ENCODE results near the gene COA7.
A peak's percentile ranks its signal among the peaks of the same experiment; 100 is the strongest.

COA7 gene

GRCh38 chr1:52683367-52683940 is 14.7 kb downstream of the COA7 start:
- H3K9ac ChIP-seq (ENCODE audit: low read length), result no peak overlapping the region
- no peak overlapping the region for H3K4me2 ChIP-seq (ENCODE audit: low read depth, low read length)
- peaks cover 3% of the 10 kb centered on the region; the same call in 1 of the 2 replicates for H3K79me2 ChIP-seq (ENCODE audit: low read length)
- no peaks in the 10 kb centered on the region for H3K27me3 ChIP-seq (replicated peaks; ENCODE audit: insufficient read depth, low read length)
- no peaks in the 10 kb centered on the region for H4K20me1 ChIP-seq (ENCODE audit: insufficient read depth, low read length)
- H3K9me2 ChIP-seq (replicated peaks; ENCODE audit: insufficient read depth, low read length), result no peaks in the 10 kb centered on the region
- DNase-seq, result peak; percentile 9
- no peak overlapping the region for H3K4me3 ChIP-seq (ENCODE audit: low read length)
- no peaks in the 10 kb centered on the region for H3F3A ChIP-seq (ENCODE audit: insufficient read depth, low read length)
- H3K9me3 ChIP-seq (replicated peaks; ENCODE audit: insufficient read depth, low read length), result no peaks in the 10 kb centered on the region
- H2AFZ ChIP-seq (ENCODE audit: low read length), result no peak overlapping the region
- no peak overlapping the region for H3K27ac ChIP-seq (ENCODE audit: low read length)
- TF ChIP-seq CTCF (IDR thresholded peaks at IDR 0.05; ENCODE audit: low read length) (no peak), EZH2 (optimal IDR thresholded peaks at IDR 0.05; ENCODE audit: low read depth, low read length) (no peak), EZH2phosphoT487 (IDR thresholded peaks at IDR 0.05; ENCODE audit: low read length) (no peak)
- peaks cover 3% of the 10 kb centered on the region; the same call in 1 of the 2 replicates for H3K4me1 ChIP-seq (ENCODE audit: low read length)
- H3K36me3 ChIP-seq (replicated peaks; ENCODE audit: insufficient read depth, low read length), result no peaks in the 10 kb centered on the region

DNA sequence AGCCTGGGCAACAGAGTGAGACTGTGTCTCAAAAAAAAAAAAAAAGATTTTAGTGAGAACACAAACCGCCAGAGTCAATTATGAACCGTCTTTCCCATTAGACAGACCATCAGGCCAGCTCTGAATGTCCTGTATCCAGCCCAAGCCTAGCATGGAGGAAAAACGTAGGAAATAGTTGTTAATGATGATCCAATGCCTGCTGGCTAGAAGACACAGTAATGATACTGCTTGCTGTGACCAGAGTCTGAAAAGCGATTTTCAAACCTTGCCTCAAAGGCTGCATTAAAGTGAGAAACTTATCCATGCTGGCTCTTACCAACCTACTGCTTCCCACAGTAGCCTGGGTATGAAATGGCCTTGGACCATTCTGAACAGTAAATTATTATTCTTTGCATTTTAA is 17.0 kb downstream of the COA7 start:
- Histone ChIP-seq H3K9me2 (replicated peaks; ENCODE audit: insufficient read depth, low read length) (no peaks in the 10 kb centered on the region), H3K4me3 (ENCODE audit: low read length) (no peak overlapping the region), H2AFZ (ENCODE audit: low read length) (no peak overlapping the region), H3K9ac (ENCODE audit: low read length) (no peak overlapping the region), H3K79me2 (ENCODE audit: low read length) (no peaks in the 10 kb centered on the region), H4K20me1 (ENCODE audit: insufficient read depth, low read length) (no peaks in the 10 kb centered on the region), H3K9me3 (replicated peaks; ENCODE audit: insufficient read depth, low read length) (no peaks in the 10 kb centered on the region), H3F3A (ENCODE audit: insufficient read depth, low read length) (no peaks in the 10 kb centered on the region), H3K4me2 (ENCODE audit: low read depth, low read length) (no peak overlapping the region), H3K4me1 (ENCODE audit: low read length) (peaks cover 3% of the 10 kb centered on the region; the same call in 1 of the 2 replicates), H3K27me3 (replicated peaks; ENCODE audit: insufficient read depth, low read length) (no peaks in the 10 kb centered on the region), H3K27ac (ENCODE audit: low read length) (no peak overlapping the region), H3K36me3 (replicated peaks; ENCODE audit: insufficient read depth, low read length) (no peaks in the 10 kb centered on the region)
- DNase-seq, result no peak
- TF ChIP-seq EZH2 (optimal IDR thresholded peaks at IDR 0.05; ENCODE audit: low read depth, low read length), result no peak

GRCh38 chr1:52680353-52680752 is 17.8 kb downstream of the COA7 start:
- Histone ChIP-seq H2AFZ (ENCODE audit: low read length) (no peak overlapping the region), H3K4me2 (ENCODE audit: low read depth, low read length) (no peak overlapping the region), H4K20me1 (ENCODE audit: insufficient read depth, low read length) (no peaks in the 10 kb centered on the region), H3K9me2 (replicated peaks; ENCODE audit: insufficient read depth, low read length) (no peaks in the 10 kb centered on the region), H3K27ac (ENCODE audit: low read length) (no peak overlapping the region), H3K4me3 (ENCODE audit: low read length) (no peak overlapping the region), H3K9me3 (replicated peaks; ENCODE audit: insufficient read depth, low read length) (no peaks in the 10 kb centered on the region), H3F3A (ENCODE audit: insufficient read depth, low read length) (no peaks in the 10 kb centered on the region), H3K27me3 (replicated peaks; ENCODE audit: insufficient read depth, low read length) (no peaks in the 10 kb centered on the region), H3K36me3 (replicated peaks; ENCODE audit: insufficient read depth, low read length) (no peaks in the 10 kb centered on the region), H3K4me1 (ENCODE audit: low read length) (no peaks in the 10 kb centered on the region), H3K79me2 (ENCODE audit: low read length) (no peaks in the 10 kb centered on the region), H3K9ac (ENCODE audit: low read length) (no peak overlapping the region)
- TF ChIP-seq CTCF (IDR thresholded peaks at IDR 0.05; ENCODE audit: low read length) (no peak), EZH2 (optimal IDR thresholded peaks at IDR 0.05; ENCODE audit: low read depth, low read length) (no peak), EZH2phosphoT487 (IDR thresholded peaks at IDR 0.05; ENCODE audit: low read length) (no peak)
- DNase-seq, result no peak

DNA sequence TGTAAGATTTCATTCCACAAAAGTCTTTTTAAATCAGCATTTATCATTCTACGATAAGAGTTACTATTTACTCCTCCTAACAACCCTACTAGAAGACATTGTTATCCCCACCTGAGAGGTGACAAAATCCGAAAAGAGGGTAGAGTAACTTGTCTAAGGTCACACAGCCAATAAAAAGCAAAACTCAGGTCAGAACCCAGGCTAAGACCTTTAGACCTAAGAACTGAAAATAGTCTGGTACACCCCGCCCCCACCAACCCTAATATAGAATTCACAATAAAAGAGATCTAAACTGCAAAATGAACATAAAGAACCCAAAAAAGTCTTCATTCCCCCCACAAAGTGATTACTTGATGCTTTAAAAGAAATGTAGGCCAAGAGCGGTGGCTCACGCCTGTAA is 18.6 kb downstream of the COA7 start:
- Histone ChIP-seq H2AFZ (ENCODE audit: low read length) (no peak overlapping the region), H3K9me3 (replicated peaks; ENCODE audit: insufficient read depth, low read length) (no peaks in the 10 kb centered on the region)

More for the DNA sequence above, 18.6 kb downstream of the COA7 start:
- H3K27me3 ChIP-seq (replicated peaks; ENCODE audit: insufficient read depth, low read length), result no peaks in the 10 kb centered on the region
- DNase-seq, result no peak
- H4K20me1 ChIP-seq (ENCODE audit: insufficient read depth, low read length), result no peaks in the 10 kb centered on the region
- H3K36me3 ChIP-seq (replicated peaks; ENCODE audit: insufficient read depth, low read length), result no peaks in the 10 kb centered on the region
- H3K4me2 ChIP-seq (ENCODE audit: low read depth, low read length), result no peak overlapping the region
- no peaks in the 10 kb centered on the region for H3K4me1 ChIP-seq (ENCODE audit: low read length)
- H3F3A ChIP-seq (ENCODE audit: insufficient read depth, low read length), result no peaks in the 10 kb centered on the region
- H3K9ac ChIP-seq (ENCODE audit: low read length), result no peak overlapping the region
- H3K4me3 ChIP-seq (ENCODE audit: low read length), result no peak overlapping the region
- TF ChIP-seq CTCF (IDR thresholded peaks at IDR 0.05; ENCODE audit: low read length) (no peak), EZH2 (optimal IDR thresholded peaks at IDR 0.05; ENCODE audit: low read depth, low read length) (no peak), EZH2phosphoT487 (IDR thresholded peaks at IDR 0.05; ENCODE audit: low read length) (no peak)
- H3K9me2 ChIP-seq (replicated peaks; ENCODE audit: insufficient read depth, low read length), result no peaks in the 10 kb centered on the region
- no peaks in the 10 kb centered on the region for H3K79me2 ChIP-seq (ENCODE audit: low read length)
- H3K27ac ChIP-seq (ENCODE audit: low read length), result no peak overlapping the region

All from MM.1S (cell line).